Measurements from ENCODE around the gene GRB7. TPM values are rescaled to one million over a fixed set of nuclear protein-coding genes. Genes with fewer than 3 reads are reported as not detected.

GRB7 gene
- polyA plus RNA-seq, 1 donor (not counting 4 experiments of a cell fraction or from before 2014, with no cell fraction given) = 4.2 TPM

GRCh38 chr17:39729280-39729851, 8.4 kb upstream of the GRB7 start:
- H3K27ac ChIP-seq (ENCODE audit: control insufficient read depth, insufficient read depth, low read length) = no peak overlapping the region
- FAIRE-seq = no peak
- H3K9ac ChIP-seq (ENCODE audit: control insufficient read depth, extremely low read depth, insufficient read depth, low read length) = peak overlapping the region; percentile 87

GRCh38 chr17:39730095-39730921, 7.4 kb upstream of the GRB7 start, which contains the start of gene MIEN1:
MIEN1 (minus strand) TSS chr17:39730532; CDS start chr17:39730495, 37 bp downstream.
- no peak for TF ChIP-seq EZH2 (IDR thresholded peaks at IDR 0.05; ENCODE audit: low read length)
- TF ChIP-seq CTCF (optimal IDR thresholded peaks at IDR 0.05 in 1 of 3, IDR thresholded peaks at IDR 0.05 in 1 of 3, conservative IDR thresholded peaks at IDR 0.05 in 1 of 3; ENCODE audit: extremely low read depth in 1 of 3, insufficient read depth in 2 of 3, low read length in 3 of 3) = peak; percentile 58 to 94 (median 80)
- peak within 1 kb of the TSS; percentile 78 for H2AFZ ChIP-seq (ENCODE audit: control insufficient read depth, low read length)
- H3K9me1 ChIP-seq (ENCODE audit: control insufficient read depth, extremely low read depth, insufficient read depth, low read length) = peaks cover 2% of the 10 kb centered on the region
- no peaks in the 10 kb centered on the region for H4K20me1 ChIP-seq (ENCODE audit: control insufficient read depth, extremely low read depth, insufficient read depth, low read length)
- no peaks in the 10 kb centered on the region for H3K9me3 ChIP-seq (ENCODE audit: control insufficient read depth, low read depth, low read length)
- peak within 1 kb of the TSS; percentile 67 to 88 (median 85) for H3K4me3 ChIP-seq (ENCODE audit: control insufficient read depth in 2 of 3, extremely low read depth in 1 of 3, insufficient read depth in 2 of 3, low read depth in 1 of 3, low read length in 3 of 3)
- H3K9ac ChIP-seq (ENCODE audit: control insufficient read depth, extremely low read depth, insufficient read depth, low read length) = peak within 1 kb of the TSS; percentile 87
- H3K36me3 ChIP-seq (ENCODE audit: control insufficient read depth in 2 of 2, extremely low read depth in 1 of 2, insufficient read depth in 2 of 2, low read length in 2 of 2) = peaks cover 15 to 17% of the 10 kb centered on the region in 2 experiments
- no peaks in the 10 kb centered on the region for H3K27me3 ChIP-seq (ENCODE audit: control insufficient read depth, extremely low read depth, insufficient read depth, low read length)
- peaks cover 8% of the 10 kb centered on the region for H3K4me1 ChIP-seq (ENCODE audit: control insufficient read depth, extremely low read depth, insufficient read depth, low read length)
- H3K27ac ChIP-seq (ENCODE audit: control insufficient read depth, insufficient read depth, low read length) = peak within 1 kb of the TSS; percentile 77
- dilution Hi-C loops (cut with MboI; ENCODE audit: extremely low pct_ligation_motif_present, low sequenced_read_pairs) = no loop called here
- FAIRE-seq (no peak), DNase-seq (ENCODE audit: low read depth, low spot score) (no peak)
- peak within 1 kb of the TSS; percentile 99 for H3K4me2 ChIP-seq (ENCODE audit: control insufficient read depth, extremely low read depth, insufficient read depth, low read depth, low read length)
- H3K79me2 ChIP-seq (ENCODE audit: control insufficient read depth, insufficient read depth, low read length) = peaks cover 4% of the 10 kb centered on the region

More at GRCh38 chr17:39729280-39729851, 8.4 kb upstream of the GRB7 start:
- peaks cover 15 to 22% of the 10 kb centered on the region in 2 experiments for H3K36me3 ChIP-seq (ENCODE audit: control insufficient read depth in 2 of 2, extremely low read depth in 1 of 2, insufficient read depth in 2 of 2, low read length in 2 of 2)
- dilution Hi-C loops (cut with MboI; ENCODE audit: extremely low pct_ligation_motif_present, low sequenced_read_pairs) = no loop called here
- H3K9me3 ChIP-seq (ENCODE audit: control insufficient read depth, low read depth, low read length) = no peaks in the 10 kb centered on the region
- H3K4me1 ChIP-seq (ENCODE audit: control insufficient read depth, extremely low read depth, insufficient read depth, low read length) = peaks cover 8% of the 10 kb centered on the region
- DNase-seq (ENCODE audit: low read depth, low spot score) = no peak
- no peak overlapping the region for H2AFZ ChIP-seq (ENCODE audit: control insufficient read depth, low read length)
- H3K27me3 ChIP-seq (ENCODE audit: control insufficient read depth, extremely low read depth, insufficient read depth, low read length) = no peaks in the 10 kb centered on the region
- H3K4me3 ChIP-seq (ENCODE audit: control insufficient read depth in 2 of 3, extremely low read depth in 1 of 3, insufficient read depth in 2 of 3, low read depth in 1 of 3, low read length in 3 of 3) = peak overlapping the region; percentile 67 to 88 (median 85)
- peak overlapping the region; percentile 99 for H3K4me2 ChIP-seq (ENCODE audit: control insufficient read depth, extremely low read depth, insufficient read depth, low read depth, low read length)
- H4K20me1 ChIP-seq (ENCODE audit: control insufficient read depth, extremely low read depth, insufficient read depth, low read length) = no peaks in the 10 kb centered on the region
- TF ChIP-seq EZH2 (IDR thresholded peaks at IDR 0.05; ENCODE audit: low read length) = no peak
- TF ChIP-seq CTCF (optimal IDR thresholded peaks at IDR 0.05 in 1 of 3, IDR thresholded peaks at IDR 0.05 in 1 of 3, conservative IDR thresholded peaks at IDR 0.05 in 1 of 3; ENCODE audit: extremely low read depth in 1 of 3, insufficient read depth in 2 of 3, low read length in 3 of 3) = no peak
- peaks cover 4% of the 10 kb centered on the region for H3K79me2 ChIP-seq (ENCODE audit: control insufficient read depth, insufficient read depth, low read length)
- peaks cover 2% of the 10 kb centered on the region for H3K9me1 ChIP-seq (ENCODE audit: control insufficient read depth, extremely low read depth, insufficient read depth, low read length)
